Measurements from ENCODE around the gene GABRA4. TPM values are rescaled to one million over a fixed set of nuclear protein-coding genes. Genes with fewer than 3 reads are reported as not detected.

Gene GABRA4
- total and polyA plus RNA-seq, 8 donors: 0.05 to 0.37 TPM; not detected in 6

DNA sequence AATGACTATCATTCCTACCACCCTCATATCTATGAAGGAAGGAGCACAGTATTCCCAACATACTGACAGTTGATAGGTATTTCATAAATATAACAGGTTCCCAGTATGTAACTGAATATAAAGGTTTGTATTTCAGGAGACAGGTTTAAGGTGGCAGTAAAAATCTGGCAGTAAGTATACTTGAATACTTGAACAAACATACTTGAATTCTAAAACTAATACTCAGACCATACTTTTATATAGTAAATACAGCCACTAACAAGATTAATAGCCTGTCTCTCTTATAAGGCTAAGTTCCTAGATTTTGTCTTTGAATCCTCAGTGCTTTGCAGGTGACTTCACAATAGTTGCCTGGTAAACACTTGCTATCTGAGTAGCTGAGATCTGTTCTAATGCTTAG, 37.8 kb downstream of the GABRA4 start:
- no peak for TF ChIP-seq EP300 (IDR thresholded peaks at IDR 0.05)
- Histone ChIP-seq H3K9me3 (no peaks in the 10 kb centered on the region), H3K27ac (no peak overlapping the region), H3K4me1 (no peaks in the 10 kb centered on the region), H3K4me3 (no peak overlapping the region), H3K36me3 (no peaks in the 10 kb centered on the region), H3K27me3 (no peaks in the 10 kb centered on the region)
- no peak for DNase-seq
- intact Hi-C loops (cut with DNase I; ENCODE audit: low total_unique reads): no loop called here

DNA sequence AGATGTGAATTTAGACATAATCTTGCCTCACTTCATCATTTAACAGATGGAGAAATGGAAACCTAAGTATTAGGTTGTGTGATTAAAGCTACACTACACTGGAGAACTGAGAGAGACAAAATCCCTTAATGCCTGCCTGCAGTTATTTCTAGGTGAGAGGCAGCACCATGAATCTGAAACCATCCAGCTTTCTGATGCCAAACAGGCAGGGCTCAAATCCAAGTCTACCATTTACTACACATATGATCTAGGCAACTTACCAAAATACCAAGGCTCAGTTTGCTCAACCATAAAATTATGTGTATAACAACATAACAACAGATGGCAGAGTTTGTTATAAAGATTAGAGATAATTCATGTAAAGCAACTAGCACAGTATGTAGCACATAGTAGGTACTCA, 38.7 kb downstream of the GABRA4 start:
- TF ChIP-seq POLR2A (IDR thresholded peaks at IDR 0.05): no peak
- TF ChIP-seq, protein P1, sequence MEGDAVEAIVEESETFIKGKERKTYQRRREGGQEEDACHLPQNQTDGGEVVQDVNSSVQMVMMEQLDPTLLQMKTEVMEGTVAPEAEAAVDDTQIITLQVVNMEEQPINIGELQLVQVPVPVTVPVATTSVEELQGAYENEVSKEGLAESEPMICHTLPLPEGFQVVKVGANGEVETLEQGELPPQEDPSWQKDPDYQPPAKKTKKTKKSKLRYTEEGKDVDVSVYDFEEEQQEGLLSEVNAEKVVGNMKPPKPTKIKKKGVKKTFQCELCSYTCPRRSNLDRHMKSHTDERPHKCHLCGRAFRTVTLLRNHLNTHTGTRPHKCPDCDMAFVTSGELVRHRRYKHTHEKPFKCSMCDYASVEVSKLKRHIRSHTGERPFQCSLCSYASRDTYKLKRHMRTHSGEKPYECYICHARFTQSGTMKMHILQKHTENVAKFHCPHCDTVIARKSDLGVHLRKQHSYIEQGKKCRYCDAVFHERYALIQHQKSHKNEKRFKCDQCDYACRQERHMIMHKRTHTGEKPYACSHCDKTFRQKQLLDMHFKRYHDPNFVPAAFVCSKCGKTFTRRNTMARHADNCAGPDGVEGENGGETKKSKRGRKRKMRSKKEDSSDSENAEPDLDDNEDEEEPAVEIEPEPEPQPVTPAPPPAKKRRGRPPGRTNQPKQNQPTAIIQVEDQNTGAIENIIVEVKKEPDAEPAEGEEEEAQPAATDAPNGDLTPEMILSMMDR (IDR thresholded peaks at IDR 0.05): no peak
- no peak for TF ChIP-seq EP300 (IDR thresholded peaks at IDR 0.05)
- no peak for TF ChIP-seq POLR2AphosphoS5 (IDR thresholded peaks at IDR 0.05)
- H3K27me3 ChIP-seq: no peaks in the 10 kb centered on the region
- no peak overlapping the region for H3K27ac ChIP-seq
- H3K9me3 ChIP-seq: no peaks in the 10 kb centered on the region
- no peaks in the 10 kb centered on the region for H3K36me3 ChIP-seq
- no peak for DNase-seq
- intact Hi-C loops (cut with DNase I; ENCODE audit: low total_unique reads): no loop called here
- no peaks in the 10 kb centered on the region for H3K4me1 ChIP-seq
- H3K4me3 ChIP-seq: no peak overlapping the region

DNA sequence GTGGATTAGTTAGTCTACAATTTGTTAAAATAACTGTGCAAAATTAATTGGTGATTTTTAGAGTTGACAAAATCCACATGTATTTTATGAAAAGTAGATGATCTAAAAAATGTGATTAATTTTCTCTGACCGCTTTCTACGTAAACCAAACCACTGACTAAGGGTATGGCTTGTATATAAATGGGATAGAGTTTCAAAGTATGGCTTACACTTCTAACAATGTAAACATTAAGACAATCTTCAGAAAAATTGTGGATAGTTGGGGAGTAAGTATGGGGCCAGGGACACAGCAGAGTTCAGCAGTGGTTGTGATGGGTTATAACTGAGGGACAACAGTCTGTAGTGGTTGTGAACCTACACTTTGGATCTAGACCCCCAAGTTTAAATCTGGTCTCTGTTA, 39.8 kb downstream of the GABRA4 start:
- H3K36me3 ChIP-seq: no peaks in the 10 kb centered on the region
- no peaks in the 10 kb centered on the region for H3K9me3 ChIP-seq
- H3K27me3 ChIP-seq: no peaks in the 10 kb centered on the region
- H3K4me1 ChIP-seq: no peaks in the 10 kb centered on the region
- TF ChIP-seq EP300 (IDR thresholded peaks at IDR 0.05) (no peak), POLR2A (IDR thresholded peaks at IDR 0.05) (no peak), POLR2AphosphoS5 (IDR thresholded peaks at IDR 0.05) (no peak)
- TF ChIP-seq, protein P1 (IDR thresholded peaks at IDR 0.05): no peak
- intact Hi-C loops (cut with DNase I; ENCODE audit: low total_unique reads): no loop called here
- 78 to 88% (median 80%) methylated on average over 2 of the region's 2 CpGs for WGBS, 5 donors
- no peak overlapping the region for H3K4me3 ChIP-seq
- DNase-seq: no peak
- no peak overlapping the region for H3K27ac ChIP-seq

DNA sequence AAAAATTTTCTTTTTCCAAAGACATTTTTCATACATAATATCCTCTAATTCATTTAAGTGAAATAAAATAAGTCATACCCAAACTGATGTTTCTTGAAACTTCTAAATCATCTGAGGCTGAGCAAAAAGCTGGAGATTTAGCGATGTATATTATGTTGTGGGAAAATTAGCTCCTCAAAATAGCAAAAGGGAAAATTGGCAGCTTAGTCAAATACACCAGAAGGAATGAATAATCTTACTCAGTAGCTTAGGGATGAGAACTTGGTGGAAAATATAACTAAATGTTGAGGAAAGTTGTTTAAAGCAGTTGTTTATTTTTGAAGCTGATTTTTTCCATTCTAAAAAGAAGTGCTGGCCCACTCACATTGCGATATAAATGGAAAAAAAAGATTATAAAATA, 40.9 kb downstream of the GABRA4 start:
- Histone ChIP-seq H3K4me3 (no peak overlapping the region), H3K9me3 (no peaks in the 10 kb centered on the region), H3K27ac (no peak overlapping the region), H3K27me3 (no peaks in the 10 kb centered on the region), H3K4me1 (no peaks in the 10 kb centered on the region), H3K36me3 (no peaks in the 10 kb centered on the region)
- no peak for DNase-seq
- TF ChIP-seq EP300 (IDR thresholded peaks at IDR 0.05) (no peak), POLR2AphosphoS5 (IDR thresholded peaks at IDR 0.05) (no peak), POLR2A (IDR thresholded peaks at IDR 0.05) (no peak)
- TF ChIP-seq, protein P1 (IDR thresholded peaks at IDR 0.05): no peak
- 64 to 73% (median 65%) methylated on average over 2 of the region's 2 CpGs for WGBS, 5 donors
- intact Hi-C loops (cut with DNase I; ENCODE audit: low total_unique reads): no loop called here

DNA sequence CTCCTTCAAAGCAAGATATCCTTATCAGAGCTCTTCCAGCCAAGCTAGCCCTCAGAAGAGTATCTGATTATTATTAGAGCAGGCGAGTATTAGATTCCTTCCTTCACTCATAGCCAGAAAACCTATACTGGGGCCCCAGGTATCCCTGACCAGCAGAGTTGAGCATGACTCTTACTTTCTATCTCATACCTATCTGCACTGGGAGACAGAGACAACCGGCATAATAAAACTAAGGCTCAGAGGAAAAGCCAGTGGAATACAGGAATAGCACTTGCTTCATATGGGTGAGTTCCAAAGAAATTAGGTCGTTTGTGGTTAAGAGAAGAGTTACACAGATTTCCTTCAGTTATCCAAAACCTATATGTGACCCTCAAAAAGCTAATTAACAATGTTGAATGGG, 42.6 kb downstream of the GABRA4 start:
- no peaks in the 10 kb centered on the region for H3K4me1 ChIP-seq
- no peak for DNase-seq
- intact Hi-C loops (cut with DNase I; ENCODE audit: low total_unique reads): no loop called here
- no peak overlapping the region for H3K4me3 ChIP-seq
- no peaks in the 10 kb centered on the region for H3K27me3 ChIP-seq
- H3K27ac ChIP-seq: no peak overlapping the region
- 61 to 74% (median 66%) methylated on average over 3 of the region's 3 CpGs for WGBS, 5 donors
- no peaks in the 10 kb centered on the region for H3K36me3 ChIP-seq
- H3K9me3 ChIP-seq: no peaks in the 10 kb centered on the region
- TF ChIP-seq POLR2A (IDR thresholded peaks at IDR 0.05) (no peak), POLR2AphosphoS5 (IDR thresholded peaks at IDR 0.05) (no peak)
- TF ChIP-seq, protein P1 (IDR thresholded peaks at IDR 0.05): no peak
